DND-41 (cell line): ENCODE data around the gene GART.

Source experiments
- ATAC-seq: fragments of 200-7000 bp; cut with Tn5 transposase; 3 replicates; pipeline ENCODE4 v1.9.1; 2021; ENCODE audit warnings: low read depth; ENCODE audit not compliant: insufficient read depth
- DNase-seq: peaks from one replicate; pipeline ENCODE4 v3.0.0-alpha.2; 2020
- H2AFZ ChIP-seq: 2 replicates; pipeline ENCODE4 v1.6.0; 2012; ENCODE audit warnings: low read depth, low read length
- H3K27ac ChIP-seq: 2 replicates; pipeline ENCODE4 v1.5.1; 2012; ENCODE audit warnings: low read length, inconsistent platforms
- H3K27me3 ChIP-seq: fragments of 200-600 bp; sonication (generic); 2 replicates; pipeline ENCODE4 v1.6.0; 2012; ENCODE audit warnings: low read length, mild to moderate bottlenecking, inconsistent platforms; ENCODE audit not compliant: insufficient read depth, poor library complexity
- H3K36me3 ChIP-seq: 2 replicates; pipeline ENCODE4 v1.5.1; 2012; ENCODE audit warnings: low read length, inconsistent platforms; ENCODE audit not compliant: insufficient read depth
- H3K4me1 ChIP-seq: 2 replicates; pipeline ENCODE4 v1.5.1; 2012; ENCODE audit warnings: mild to moderate bottlenecking, low read length; ENCODE audit not compliant: insufficient read depth
- H3K4me2 ChIP-seq: 2 replicates; pipeline ENCODE4 v1.6.0; 2012; ENCODE audit warnings: mild to moderate bottlenecking, moderate library complexity, low read length, inconsistent platforms; ENCODE audit not compliant: insufficient read depth
- H3K4me3 ChIP-seq, 2 experiments: fragments of 200-600 bp in 1 of 2; shearing (Covaris generic) in 1 of 2; 2 replicates each; pipeline ENCODE4 v1.5.1; 2012 to 2016; ENCODE audit warnings: inconsistent platforms in 2 of 2, low read length in 2 of 2, mild to moderate bottlenecking in 2 of 2, low read depth in 1 of 2, moderate library complexity in 1 of 2
- H3K79me2 ChIP-seq: 2 replicates; pipeline ENCODE4 v1.6.0; 2012; ENCODE audit warnings: low read length, inconsistent platforms; ENCODE audit not compliant: insufficient read depth
- H3K9ac ChIP-seq: 2 replicates; pipeline ENCODE4 v1.6.0; 2012; ENCODE audit warnings: low read depth, mild to moderate bottlenecking, inconsistent platforms, low read length, moderate library complexity
- H3K9me3 ChIP-seq: 2 replicates; pipeline ENCODE4 v1.5.1; 2012; ENCODE audit warnings: low read length, moderate library complexity, mild to moderate bottlenecking, inconsistent platforms; ENCODE audit not compliant: insufficient read depth, severe bottlenecking
- H4K20me1 ChIP-seq: 2 replicates; pipeline ENCODE4 v1.6.0; 2012; ENCODE audit warnings: low read length; ENCODE audit not compliant: insufficient read depth
- EZH2 ChIP-seq: IDR thresholded peaks from 3 replicates; pipeline ENCODE4 v1.6.1; 2012; ENCODE audit warnings: borderline replicate concordance, low read depth, mild to moderate bottlenecking, moderate library complexity, low read length, inconsistent platforms; ENCODE audit not compliant: severe bottlenecking
- TF ChIP-seq, protein P1 (sequence below): IDR thresholded peaks from 2 replicates; pipeline ENCODE4 v1.5.1; 2012; ENCODE audit warnings: borderline replicate concordance, low read length, moderate library complexity, mild to moderate bottlenecking; ENCODE audit not compliant: poor library complexity, severe bottlenecking; ENCODE audit errors: extremely low read depth

Gene GART

GRCh38 chr21:33505833-33506232, 36.1 kb downstream of the GART start:
- no peaks in the 10 kb centered on the region for H3K9me3 ChIP-seq
- no peaks in the 10 kb centered on the region for H4K20me1 ChIP-seq
- no peak overlapping the region for H3K4me2 ChIP-seq
- peaks cover 66% of the 10 kb centered on the region for H3K36me3 ChIP-seq
- H3K4me1 ChIP-seq, result no peaks in the 10 kb centered on the region
- H3K27ac ChIP-seq, result no peak overlapping the region
- H3K4me3 ChIP-seq, result no peak overlapping the region
- H2AFZ ChIP-seq, result no peak overlapping the region
- TF ChIP-seq EZH2, result no peak
- TF ChIP-seq, protein P1, sequence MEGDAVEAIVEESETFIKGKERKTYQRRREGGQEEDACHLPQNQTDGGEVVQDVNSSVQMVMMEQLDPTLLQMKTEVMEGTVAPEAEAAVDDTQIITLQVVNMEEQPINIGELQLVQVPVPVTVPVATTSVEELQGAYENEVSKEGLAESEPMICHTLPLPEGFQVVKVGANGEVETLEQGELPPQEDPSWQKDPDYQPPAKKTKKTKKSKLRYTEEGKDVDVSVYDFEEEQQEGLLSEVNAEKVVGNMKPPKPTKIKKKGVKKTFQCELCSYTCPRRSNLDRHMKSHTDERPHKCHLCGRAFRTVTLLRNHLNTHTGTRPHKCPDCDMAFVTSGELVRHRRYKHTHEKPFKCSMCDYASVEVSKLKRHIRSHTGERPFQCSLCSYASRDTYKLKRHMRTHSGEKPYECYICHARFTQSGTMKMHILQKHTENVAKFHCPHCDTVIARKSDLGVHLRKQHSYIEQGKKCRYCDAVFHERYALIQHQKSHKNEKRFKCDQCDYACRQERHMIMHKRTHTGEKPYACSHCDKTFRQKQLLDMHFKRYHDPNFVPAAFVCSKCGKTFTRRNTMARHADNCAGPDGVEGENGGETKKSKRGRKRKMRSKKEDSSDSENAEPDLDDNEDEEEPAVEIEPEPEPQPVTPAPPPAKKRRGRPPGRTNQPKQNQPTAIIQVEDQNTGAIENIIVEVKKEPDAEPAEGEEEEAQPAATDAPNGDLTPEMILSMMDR, result no peak
- no peak for ATAC-seq
- H3K9ac ChIP-seq, result no peak overlapping the region
- no peaks in the 10 kb centered on the region for H3K79me2 ChIP-seq
- H3K27me3 ChIP-seq, result no peaks in the 10 kb centered on the region
- DNase-seq, result no peak

GRCh38 chr21:33496345-33496744, 45.6 kb downstream of the GART start:
- no peak overlapping the region for H3K9ac ChIP-seq
- no peak for ATAC-seq
- no peak overlapping the region for H3K27ac ChIP-seq
- no peaks in the 10 kb centered on the region for H4K20me1 ChIP-seq
- TF ChIP-seq, protein P1, result no peak
- TF ChIP-seq EZH2, result no peak
- H3K36me3 ChIP-seq, result no peaks in the 10 kb centered on the region
- no peaks in the 10 kb centered on the region for H3K79me2 ChIP-seq
- H3K4me2 ChIP-seq, result no peak overlapping the region
- H3K9me3 ChIP-seq, result no peaks in the 10 kb centered on the region
- H3K4me3 ChIP-seq, result no peak overlapping the region
- H3K4me1 ChIP-seq, result peaks cover 9% of the 10 kb centered on the region; the same call in 1 of the 2 replicates
- no peak for DNase-seq
- no peaks in the 10 kb centered on the region for H3K27me3 ChIP-seq
- no peak overlapping the region for H2AFZ ChIP-seq

DNA sequence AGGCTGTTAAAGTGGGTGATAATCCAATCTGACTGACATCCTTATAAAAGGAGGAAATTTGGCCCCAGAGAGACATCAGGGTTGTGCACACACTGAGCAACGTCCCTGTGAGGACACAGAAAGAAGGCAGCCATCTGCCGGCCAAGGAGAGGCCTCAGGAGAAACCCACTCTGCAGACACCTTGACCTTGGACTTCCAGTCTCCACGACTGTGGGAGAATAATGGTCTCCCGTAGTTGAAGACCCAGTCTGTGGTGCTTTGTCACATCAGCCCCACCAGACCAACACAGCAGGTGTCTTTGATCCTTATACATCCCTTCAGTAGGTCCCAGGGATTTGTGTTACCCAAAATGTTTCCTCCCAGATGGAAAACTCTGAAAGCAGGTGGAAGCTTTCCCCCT, 46.2 kb downstream of the GART start:
- no peak for ATAC-seq

More for the DNA sequence above, 46.2 kb downstream of the GART start:
- no peaks in the 10 kb centered on the region for H3K36me3 ChIP-seq
- no peaks in the 10 kb centered on the region for H3K9me3 ChIP-seq
- DNase-seq, result no peak
- no peak overlapping the region for H3K4me2 ChIP-seq
- no peaks in the 10 kb centered on the region for H4K20me1 ChIP-seq
- H3K4me3 ChIP-seq, result no peak overlapping the region
- H3K4me1 ChIP-seq, result peaks cover 14% of the 10 kb centered on the region
- no peaks in the 10 kb centered on the region for H3K27me3 ChIP-seq
- no peaks in the 10 kb centered on the region for H3K79me2 ChIP-seq
- TF ChIP-seq EZH2, result no peak
- TF ChIP-seq, protein P1, result no peak
- no peak overlapping the region for H3K9ac ChIP-seq
- no peak overlapping the region for H3K27ac ChIP-seq
- no peak overlapping the region for H2AFZ ChIP-seq
